Cerebellar nuclear complex (tissue), 1 donor: ENCODE data around the gene IL2RG.
A peak's percentile ranks its signal among the peaks of the same experiment; 100 is the strongest.

Source experiments
- DNase-seq, 2 experiments: peaks; one replicate each; lab custom pipeline; 2025; lab: John Stamatoyannopoulos, UW

Gene IL2RG

GRCh38 chrX:71107762-71108360 is 3.5 kb downstream of the IL2RG start:
- DNase-seq: no peak

- DNase-seq: no peak
These were observed 4.1 kb downstream of the IL2RG start for GRCh38 chrX:71107245-71107644.

GRCh38 chrX:71106427-71106826 is 5.0 kb downstream of the IL2RG start, which contains the start of gene CXorf65:
CXorf65 (minus strand) TSS chrX:71106740; CDS start chrX:71106556, 184 bp downstream.
- DNase-seq: no peak

GRCh38 chrX:71105628-71106027 is 5.7 kb downstream of the IL2RG start:
- no peak for DNase-seq

- no peak for DNase-seq
These were observed 8.0 kb downstream of the IL2RG start for GRCh38 chrX:71103110-71103983.

DNA sequence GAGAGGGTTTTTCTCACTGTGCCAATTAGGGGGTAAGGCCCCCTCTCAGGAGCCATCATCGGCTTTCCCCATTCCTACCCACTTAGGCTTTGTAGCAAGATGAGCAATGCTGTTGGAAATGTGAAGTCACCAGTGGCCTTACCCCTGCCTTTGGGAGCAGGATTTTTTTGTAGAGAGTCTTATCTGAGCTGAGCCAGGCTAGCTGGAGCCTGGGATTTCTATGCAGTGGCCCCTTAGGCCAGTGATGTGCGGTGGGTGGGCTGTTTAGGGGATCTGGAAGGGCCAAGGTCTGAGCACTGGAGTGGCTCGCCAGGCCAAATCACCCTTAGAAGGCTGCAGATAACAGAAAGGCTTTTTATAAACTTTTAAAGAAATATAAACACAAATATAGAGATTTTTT is 9.1 kb downstream of the IL2RG start:
- no peak for DNase-seq

GRCh38 chrX:71100581-71101505 is 10.5 kb downstream of the IL2RG start:
- DNase-seq: no peak

DNA sequence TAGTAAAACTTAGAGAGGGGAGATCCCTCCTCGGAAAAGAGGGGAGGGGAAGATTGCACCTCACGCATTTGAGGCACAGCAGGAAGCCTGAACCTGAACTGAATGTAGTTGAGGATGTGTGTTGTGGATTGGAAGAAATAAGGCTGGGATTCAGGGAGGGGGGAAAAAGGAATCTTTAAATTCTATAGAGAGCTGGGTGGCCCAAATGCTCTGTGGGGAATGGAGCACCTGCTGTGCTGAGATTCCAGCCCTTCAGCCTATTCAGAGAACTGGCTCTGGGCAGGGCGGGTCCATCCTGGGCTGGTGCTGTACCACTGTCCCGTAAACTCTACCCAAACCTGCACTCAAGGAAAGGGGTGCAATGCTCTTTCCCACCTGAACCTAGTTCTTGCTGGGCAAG is 11.6 kb downstream of the IL2RG start:
- no peak for DNase-seq

DNA sequence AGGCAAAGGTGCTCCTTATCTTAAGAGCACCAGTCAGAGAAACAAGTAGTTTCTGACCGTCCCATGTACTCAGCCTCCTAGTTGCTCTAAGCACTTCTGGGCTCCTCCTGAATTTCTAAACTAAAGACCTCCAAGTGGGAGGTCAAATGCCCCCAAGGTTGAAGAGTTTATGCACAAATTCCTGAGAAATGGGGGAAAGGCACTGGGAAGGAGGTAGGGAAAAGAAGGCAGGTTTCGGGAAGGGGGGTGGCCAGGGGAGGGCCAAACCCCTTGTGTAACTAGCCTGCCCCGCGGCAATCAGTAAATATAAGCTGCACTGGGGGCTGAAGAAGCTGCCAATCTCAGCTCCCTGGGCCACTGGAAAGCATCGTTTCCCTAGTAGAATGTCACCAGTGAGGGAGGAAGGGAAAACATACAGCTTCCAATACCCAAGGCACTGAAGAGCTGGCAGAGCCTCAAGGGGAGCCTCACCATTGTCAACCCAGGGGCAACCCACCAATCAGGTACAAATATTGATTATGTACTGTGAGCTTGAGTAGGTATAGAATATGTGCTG is 12.3 kb downstream of the IL2RG start:
- no peak for DNase-seq

DNA sequence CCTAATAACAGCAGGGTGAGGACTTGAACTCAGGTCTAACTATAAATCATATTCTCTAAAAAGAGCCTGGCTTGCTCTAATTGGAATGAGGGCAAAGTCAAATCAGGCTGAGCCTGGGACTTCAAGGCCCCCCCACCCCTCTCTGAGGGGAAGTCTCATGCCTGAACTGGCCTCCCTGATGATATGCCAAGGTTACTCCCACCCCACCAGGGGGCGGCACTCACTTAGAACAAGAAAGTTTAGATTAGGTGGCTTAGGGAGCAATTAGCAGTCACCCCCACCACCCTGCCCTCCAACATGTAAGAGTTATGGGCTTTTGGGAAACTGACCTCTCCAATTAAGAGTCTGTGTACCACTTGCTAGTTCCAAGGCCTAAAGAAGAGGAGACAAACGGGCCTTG is 13.1 kb downstream of the IL2RG start:
- no peak for DNase-seq

DNA sequence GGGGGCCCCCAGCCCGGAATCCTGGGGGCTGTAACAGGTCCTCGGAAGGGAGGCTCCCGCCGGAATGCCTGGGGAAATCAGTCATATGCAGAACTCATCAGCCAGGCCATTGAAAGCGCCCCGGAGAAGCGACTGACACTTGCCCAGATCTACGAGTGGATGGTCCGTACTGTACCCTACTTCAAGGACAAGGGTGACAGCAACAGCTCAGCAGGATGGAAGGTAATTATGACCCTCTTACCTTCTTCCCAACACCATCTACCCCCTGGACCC is 14.7 kb downstream of the IL2RG start:
- DNase-seq: no peak

DNA sequence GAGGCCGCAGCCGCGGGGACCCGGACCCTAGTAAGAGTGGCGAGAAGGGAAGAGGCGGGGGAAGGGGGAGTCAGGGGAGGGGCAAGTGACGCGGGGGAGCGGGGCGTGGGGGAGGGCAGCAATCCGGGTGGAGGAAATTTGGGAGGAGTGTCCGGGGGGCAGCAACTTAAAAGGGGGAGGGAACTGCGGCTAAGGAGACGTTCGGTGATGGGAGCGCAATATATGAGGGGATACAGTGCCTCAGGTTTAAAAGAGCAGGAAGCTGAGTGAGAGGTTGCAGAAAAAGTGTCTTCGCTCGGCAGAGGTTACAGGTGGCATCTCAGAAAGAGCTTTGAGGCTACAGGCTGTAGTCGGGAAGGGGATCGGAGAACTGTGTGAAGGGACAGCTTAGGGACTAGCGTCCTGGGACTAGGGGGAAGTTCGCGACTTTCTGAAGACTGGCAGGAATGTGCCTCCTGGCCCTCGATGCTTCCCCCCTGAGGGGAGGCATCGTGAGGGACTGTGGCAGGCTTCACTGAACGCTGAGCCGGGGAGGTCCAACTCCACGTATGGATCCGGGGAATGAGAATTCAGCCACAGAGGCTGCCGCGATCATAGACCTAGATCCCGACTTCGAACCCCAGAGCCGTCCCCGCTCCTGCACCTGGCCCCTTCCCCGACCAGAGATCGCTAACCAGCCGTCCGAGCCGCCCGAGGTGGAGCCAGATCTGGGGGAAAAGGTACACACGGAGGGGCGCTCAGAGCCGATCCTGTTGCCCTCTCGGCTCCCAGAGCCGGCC is 15.2 kb downstream of the IL2RG start:
- DNase-seq: no peak

- DNase-seq: peak; percentile 19 to 69
These were observed 15.8 kb downstream of the IL2RG start, which contains the start of gene FOXO4 for GRCh38 chrX:71095555-71095980. FOXO4 (plus strand) TSS chrX:71095851; CDS start chrX:71096529, 678 bp downstream.

DNA sequence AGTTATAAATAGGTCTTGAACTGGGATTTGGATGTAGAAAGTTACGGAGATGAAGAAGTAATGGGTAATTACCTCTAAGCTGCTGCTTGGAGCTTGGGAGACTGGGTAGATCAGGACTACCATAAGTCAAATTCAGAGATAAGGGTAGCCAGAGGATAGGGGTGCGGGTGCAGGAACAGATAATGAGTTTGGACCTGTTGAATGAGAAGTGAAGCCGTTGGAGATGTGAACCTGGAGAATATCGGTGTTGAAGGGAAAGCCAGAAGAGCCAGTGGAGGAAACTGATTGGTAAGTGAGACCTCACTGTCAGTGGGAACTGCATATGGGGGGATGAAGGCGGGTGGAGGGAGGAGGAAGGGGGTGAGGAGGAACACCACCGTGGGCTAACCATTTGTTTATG is 16.3 kb downstream of the IL2RG start:
- no peak for DNase-seq

DNA sequence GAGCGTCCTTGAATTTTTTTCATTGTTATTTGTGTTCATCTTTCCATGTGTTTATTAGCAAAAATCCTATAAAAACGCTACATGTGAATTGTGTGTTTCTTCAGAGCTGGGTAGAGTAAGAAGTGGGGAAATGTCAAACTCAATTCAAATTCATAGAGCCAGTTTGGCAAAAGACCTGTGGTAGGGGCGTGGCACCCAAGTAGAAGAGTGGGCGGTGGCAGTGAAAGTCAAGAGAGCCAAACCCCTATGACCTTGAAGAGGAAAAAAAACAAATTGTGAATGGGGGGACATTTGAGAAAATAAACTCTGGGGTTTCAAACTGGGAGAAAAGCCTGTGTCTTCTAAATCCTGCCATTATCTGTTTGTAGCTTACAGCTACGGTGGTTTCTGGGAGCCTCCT is 20.1 kb downstream of the IL2RG start:
- DNase-seq: no peak

- no peak for DNase-seq
These were observed 25.5 kb downstream of the IL2RG start for GRCh38 chrX:71085900-71086299.

DNA sequence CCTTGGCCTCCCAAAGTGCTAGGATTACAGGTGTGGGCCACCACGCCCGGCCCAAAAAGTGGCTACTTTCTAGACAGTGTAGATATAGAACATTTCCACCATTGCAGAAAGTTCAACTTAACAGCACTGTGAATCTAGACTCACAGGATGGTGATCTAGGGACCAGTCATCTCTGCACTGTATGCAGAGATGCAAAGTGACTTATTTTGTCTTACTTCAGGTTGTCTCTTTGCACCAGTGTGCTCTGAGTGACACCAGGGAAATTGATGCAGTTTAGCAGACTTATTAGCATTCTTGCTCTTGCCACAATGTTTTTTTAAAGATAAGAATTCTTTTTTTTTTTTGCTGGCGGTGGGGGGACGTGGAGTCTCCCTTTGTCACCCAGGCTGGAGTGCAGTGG is 28.6 kb downstream of the IL2RG start:
- no peak for DNase-seq

GRCh38 chrX:71082124-71082647 is 29.2 kb downstream of the IL2RG start:
- no peak for DNase-seq

- DNase-seq: no peak
These were observed 29.9 kb downstream of the IL2RG start for GRCh38 chrX:71081330-71082123.

GRCh38 chrX:71070531-71070930 is 40.8 kb downstream of the IL2RG start:
- DNase-seq: no peak
